GM21381 (cell line): ENCODE results near the gene CDH10.

Experiments
- ATAC-seq: cut with Tn5 transposase; IDR thresholded peaks from one replicate; pipeline ENCODE4 v1.9.1; 2021; ENCODE audit warnings: mild to moderate bottlenecking, moderate library complexity; ENCODE audit not compliant: unreplicated experiment

Gene CDH10

DNA sequence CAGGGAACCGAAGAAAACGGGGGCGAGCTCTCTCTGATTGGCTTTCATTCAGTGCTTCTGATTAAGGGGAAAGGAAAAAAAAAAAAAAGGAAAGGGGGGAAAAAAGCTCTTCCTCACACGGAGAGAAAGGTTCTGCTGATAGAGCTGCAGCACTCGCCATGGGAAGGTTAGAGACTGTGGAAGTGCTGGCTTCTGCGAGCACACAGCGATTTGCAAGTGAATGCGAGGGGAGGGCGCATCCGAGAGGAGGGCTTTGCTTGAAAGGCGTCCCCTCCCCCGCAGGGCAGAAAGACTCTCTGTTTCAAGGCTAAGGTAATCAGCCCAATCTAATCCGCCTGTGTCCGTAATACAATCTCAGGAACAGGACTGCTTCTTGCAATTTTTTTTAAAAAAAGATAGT lies at the start of gene CDH10:
Gene CDH10 (minus strand): TSS at position 218 of the 400 bp plus-strand sequence. CDS start 51,488 bp downstream, outside the sequence.
- no peak for ATAC-seq

DNA sequence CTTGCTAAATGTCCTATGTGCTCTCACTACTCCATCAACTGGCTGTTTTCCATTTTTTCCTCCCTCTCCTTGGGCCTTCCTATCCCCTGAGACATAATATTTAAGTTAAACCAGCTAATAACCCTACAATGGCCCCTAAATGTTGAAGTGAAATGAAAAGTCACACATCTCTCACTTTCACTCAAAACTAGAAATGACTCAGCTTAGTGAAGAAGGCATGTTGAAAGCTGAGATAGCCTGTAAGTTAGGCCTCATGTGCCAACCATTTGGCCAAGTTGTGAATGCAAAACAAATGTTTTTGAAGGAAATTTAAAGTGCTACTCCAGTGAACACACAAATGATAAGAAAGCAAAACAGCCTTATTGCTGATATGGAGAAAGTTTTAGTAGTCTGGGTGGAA lies 48.8 kb upstream of the CDH10 start:
- ATAC-seq: no peak

DNA sequence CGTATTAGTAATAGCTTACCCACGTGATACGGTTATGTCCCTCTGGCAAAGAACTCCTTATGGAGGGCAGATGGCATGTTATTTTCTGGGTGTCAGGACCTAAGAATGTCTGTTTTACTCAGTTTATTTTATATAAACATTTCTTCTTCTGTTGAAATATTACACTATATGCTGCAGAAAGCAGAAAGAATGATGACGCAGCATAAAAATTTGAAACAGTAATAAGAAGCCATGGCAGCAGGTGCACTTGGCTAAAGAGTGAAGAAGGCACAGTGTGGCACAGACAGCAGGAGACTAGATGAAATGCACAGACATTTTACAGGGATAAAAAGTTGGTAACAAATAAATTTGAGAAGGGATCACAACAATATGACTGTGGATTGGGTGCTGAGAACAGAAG lies 46.3 kb upstream of the CDH10 start:
- no peak for ATAC-seq

DNA sequence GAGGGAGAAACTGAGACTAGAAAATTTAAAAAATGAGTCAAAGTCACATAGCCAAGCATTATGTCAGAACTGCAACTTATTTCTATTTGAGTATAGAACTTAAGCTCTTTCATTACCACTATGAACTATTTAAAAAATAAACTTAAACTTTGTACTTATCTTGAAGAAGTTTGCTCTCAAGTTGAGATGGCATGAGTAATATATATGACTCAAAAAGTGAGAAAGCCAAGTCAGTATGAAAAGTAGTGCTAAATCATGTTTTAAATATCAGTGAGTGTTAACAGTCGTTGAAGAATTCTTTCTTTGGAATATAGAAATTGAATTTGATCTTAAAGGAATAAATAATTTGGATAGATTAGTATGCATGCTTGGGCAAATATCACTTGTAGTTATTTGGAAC lies 36.3 kb upstream of the CDH10 start:
- no peak for ATAC-seq

DNA sequence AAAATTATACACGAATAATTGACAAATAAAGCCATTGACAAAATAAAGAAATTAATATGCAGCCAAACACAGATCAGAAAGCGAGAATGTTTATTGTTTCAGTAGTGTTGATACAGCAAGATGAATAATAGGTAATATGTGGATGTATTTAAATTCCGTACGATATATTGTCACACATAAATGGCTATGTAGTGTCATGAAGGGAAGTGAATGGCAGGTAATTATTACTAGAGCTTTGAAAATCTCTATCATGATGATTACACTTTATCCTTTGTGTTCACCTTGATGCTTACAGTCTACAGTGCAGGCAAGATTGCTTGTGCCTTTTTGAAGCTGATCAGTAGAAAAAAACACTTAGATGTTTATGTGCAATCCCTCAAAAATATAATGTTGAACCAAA lies 23.3 kb upstream of the CDH10 start:
- ATAC-seq: no peak

DNA sequence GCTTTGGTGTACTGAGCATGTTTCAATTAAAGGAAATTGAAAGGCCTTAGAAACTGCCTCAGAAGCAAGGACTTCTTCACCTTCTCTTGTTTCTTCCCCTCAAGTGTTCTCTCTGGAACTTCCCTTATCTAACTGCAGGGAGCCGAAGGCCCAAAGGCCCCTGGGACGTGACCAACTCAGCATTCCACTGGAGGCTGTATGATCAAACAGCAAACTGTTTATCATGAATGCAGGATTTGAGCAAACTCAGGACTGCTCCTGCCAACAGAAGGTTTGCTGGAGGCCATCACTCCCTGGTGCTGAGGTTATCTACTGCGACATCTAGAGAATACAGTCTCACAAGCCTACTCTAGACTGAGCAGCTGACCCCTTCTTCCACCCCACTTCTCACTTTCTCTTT lies 4.8 kb upstream of the CDH10 start:
- no peak for ATAC-seq

DNA sequence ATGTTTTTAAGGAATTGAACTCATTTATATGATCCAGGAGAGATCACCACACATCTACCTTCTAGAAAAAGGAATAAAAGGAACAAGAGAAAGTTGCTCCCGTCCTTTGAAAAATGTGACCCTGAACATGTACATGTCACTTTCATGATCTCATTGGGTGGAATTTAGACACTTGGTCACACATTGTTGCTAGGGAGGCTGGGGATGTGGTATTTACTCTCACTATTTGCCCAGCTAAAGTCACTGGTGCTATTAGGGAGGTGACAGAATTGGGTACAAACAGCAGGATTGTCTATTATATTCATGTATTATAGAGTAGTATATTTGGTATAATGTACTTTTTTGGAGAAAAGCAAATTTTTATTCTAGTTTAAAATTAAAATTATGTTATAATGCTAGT lies 2.1 kb upstream of the CDH10 start:
- ATAC-seq: no peak

DNA sequence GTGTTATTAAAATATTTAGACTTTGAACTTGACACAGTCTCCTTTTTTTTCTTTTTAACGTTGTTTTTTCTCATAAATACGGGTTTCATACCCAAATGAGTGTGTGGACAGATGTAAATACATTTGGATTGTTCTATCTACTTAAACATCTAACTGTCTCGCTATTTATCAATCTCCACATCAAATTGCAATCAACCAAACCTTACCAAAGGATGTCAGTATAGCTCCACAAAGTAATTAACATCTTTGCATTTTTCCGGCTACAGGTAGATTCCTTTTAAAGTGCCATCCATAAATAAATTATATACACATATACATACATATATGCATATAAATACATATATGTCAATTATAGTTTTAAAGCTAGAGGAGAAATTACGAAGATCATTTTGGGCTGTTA lies 705 bp upstream of the CDH10 start:
- no peak for ATAC-seq

DNA sequence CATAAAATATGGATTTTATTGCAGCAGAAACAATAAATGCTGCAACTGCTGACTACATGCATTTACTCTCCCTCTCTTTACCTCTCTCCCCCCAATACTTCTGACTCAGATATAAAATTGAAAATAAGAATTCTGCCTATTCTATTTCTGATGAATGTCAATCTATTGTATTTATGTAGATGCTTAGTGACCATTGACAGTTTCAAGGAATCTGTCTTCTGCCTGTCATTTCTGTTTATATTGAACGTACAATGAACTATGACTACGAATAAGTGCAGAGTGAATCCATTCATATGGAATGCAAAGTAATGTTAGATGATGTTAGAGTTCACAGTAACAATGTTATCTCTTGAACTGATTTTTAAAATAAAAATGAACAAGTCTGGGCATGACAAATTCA lies 898 bp downstream of the CDH10 start:
- ATAC-seq: no peak

DNA sequence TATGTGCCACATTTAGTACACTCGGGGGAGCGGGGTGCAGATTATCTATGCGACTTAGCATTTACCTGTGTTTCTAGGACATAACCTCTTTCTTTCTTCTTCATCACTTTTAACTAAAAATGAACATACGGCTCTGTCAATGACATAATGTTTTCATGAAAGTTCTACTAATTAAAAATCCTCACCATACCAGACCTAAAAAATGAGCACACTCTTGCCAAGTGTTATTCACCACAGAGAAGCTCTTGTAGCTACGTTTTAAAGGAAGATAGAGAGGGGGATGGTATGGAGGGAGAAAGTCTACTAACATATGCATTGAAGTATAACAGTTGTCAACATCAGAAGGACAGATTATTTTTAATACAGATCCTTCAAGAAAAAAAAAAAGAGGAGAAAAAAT lies 1.6 kb downstream of the CDH10 start:
- ATAC-seq: no peak

DNA sequence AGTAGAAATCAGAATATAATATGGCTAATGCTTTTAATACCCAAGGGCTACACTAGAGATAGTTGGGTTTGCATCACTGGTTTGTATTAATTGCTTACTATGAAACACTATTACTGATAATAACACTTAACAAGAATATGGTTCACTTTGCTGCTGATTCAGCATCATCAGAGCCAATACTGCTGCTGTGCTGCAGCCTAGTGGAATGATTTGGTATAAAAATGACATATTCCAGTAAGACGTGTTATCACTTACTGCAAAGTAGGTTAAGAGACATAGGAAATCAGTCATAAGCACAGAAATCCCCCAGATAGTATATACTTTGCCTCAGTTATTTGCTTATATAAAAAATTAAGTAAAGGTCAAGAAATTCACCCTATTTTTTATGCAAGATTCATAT lies 2.8 kb downstream of the CDH10 start:
- no peak for ATAC-seq

DNA sequence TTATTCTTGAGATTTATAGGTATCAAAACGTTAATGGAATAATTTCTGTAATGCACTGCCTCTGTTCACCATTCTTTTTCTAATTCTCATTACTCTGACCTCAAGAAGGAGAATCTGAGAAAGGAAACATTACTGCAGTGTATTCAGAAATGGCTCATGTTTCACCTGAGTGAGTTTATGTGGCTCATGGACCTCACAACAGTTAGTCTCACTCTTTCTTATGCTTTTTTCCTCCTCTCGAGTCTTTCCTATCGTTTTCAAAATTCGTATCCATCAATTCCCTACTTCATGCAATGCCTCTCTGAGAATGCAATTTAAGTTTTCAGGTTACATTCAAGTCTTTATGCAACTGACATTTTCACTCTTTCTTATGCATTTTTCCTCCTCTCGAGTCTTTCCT lies 9.6 kb downstream of the CDH10 start:
- ATAC-seq: no peak

DNA sequence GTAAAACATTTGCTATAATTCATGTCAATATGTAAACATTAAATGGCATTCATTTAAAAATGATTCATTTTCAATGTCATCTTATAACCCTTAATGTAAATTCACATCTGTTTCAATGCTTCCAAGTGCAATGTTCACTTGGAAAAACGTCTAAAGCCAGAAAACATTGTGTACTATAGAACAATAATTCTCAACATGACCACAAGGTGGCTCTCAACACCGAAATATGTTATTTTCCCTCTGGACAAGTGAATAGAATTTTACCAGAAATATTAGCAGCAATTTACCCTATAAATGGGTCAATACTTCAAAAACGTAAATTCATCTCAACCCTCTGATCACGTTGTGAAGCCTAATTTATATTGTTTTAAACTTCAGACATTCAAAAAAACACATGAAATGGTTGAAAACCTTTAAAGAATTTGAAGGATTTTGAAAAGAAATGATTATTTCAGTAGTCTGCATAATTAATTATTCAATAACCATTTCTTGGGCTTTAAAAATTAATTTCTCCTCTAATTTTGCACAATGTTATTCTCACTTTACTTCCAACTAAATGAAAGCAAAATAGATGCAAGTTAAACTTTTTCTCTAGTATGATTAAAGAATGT lies 11.0 kb downstream of the CDH10 start:
- no peak for ATAC-seq

DNA sequence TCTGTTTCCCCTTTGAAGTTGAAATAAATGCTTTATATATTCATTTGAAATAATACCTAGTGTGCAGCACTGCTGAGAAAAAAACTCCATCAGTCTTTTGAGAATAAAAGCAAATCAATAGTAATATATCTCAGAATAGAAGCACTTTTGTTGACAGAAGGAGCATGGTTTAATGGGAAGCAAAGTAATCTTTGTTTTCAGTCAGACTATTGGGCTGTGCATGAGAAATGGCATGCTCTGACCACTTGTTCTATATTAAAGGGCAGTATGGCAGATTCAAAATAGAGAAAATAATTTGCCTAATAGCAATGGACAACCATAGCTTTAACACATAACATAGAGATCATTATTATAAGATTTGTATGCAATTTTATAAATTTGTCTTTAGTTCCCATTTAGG lies 12.4 kb downstream of the CDH10 start:
- no peak for ATAC-seq

DNA sequence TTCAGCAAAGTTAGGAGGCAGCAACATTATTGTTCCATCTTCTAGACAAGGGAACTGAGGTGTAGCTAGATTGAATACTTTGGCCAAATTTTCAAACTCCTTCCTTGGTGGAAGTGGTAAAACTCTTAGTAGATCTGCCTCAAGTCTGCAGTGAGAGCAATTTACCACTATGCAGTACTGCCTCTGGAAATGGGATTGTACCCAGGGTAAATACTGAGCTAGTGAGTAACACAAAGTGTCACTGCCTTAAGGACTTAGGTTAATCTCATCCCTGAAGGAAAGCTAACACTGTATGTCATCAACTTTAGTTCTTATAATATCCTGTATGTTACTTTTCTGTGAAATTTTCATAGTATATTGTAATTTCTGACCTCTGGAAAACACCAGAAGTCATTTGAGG lies 13.9 kb downstream of the CDH10 start:
- no peak for ATAC-seq

DNA sequence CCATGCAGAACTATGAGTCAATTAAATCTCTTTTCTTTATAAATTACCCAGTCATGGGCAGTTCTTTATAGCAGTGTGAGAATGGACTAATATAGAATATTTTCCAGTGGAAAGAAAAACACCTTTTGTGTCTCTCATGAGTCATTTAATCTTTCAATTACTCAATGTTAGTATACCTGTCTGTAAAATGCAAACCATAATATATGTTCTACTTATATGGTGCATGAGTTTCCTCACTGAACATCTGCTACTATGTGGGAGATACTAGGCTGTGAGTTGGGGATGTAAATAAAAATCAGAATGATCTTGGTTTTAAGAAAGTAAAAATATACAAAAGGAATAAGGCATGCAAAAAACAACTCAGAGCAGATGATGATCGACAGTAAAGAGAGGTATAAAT lies 15.0 kb downstream of the CDH10 start:
- ATAC-seq: no peak

DNA sequence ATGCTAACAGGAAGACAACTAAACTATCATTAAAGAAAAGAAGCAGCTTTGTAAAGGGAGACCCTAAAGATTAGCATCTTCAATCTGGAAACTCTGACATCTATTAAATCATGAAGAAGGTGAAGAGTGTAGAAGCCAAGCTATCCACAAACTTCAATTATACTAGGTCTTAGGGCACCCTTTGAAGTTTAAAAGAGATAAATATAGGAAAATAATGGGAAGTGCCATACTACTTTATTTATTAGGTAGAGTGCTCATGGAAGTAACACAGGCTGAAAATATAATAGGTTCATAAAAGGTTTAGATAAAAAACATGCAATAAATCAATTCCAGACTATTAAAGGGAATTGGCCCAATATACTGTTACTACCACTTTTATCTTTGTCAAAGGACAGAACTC lies 19.9 kb downstream of the CDH10 start:
- ATAC-seq: no peak

DNA sequence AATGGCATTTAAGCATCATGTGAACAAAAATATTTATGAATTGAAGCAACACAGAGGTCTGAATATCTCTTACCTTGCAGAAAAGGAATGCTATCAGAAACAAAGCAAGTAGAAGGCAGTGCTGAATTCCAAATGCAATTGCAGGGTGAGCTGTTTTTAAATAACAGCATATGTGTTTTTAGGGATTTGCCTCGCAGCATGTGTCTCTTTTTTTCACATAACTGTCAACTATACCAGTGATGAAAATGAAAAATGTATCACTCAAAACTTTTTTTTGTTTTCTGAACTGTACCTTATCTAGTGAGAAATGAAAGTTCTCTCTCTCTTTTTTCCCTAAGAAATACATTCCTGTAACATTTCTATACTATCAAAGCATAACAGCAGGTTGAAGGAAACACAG lies 21.2 kb downstream of the CDH10 start:
- no peak for ATAC-seq

DNA sequence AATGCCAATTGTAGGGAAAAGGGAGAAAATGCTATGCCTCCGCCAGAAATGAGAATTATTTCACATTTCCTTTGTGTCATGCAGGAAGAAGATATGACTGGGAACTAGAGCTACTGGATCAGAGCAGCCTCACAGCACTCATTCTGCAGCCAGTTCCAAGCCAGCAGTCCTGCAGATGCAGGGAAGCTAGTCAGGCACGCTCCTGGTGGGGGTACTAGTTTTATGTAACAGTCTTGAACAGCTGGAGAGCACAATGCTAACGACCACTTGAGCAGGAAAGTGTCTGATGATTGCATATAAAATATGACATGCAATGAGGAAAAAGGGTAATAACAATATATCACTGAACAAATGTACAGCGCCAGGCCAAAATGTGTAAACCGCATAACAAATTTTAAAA lies 21.7 kb downstream of the CDH10 start:
- ATAC-seq: no peak

DNA sequence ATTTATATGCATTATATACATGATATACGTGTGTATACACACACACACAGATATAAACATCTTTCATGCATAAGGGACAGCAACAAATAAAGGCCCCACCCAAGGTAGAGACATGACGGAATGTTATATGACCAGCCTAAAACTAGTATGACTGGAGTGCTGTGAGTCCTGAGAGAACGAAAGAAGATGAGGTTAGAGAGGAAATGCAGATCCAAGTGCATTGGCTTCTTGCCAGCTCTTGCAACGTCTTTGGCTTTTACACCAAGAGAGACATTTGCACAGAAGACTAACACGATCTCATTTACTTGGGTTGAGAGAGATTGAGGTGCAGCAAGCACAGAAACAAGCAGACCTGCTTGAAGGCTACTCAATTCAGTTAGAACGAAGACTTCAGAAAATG lies 23.0 kb downstream of the CDH10 start:
- ATAC-seq: no peak

DNA sequence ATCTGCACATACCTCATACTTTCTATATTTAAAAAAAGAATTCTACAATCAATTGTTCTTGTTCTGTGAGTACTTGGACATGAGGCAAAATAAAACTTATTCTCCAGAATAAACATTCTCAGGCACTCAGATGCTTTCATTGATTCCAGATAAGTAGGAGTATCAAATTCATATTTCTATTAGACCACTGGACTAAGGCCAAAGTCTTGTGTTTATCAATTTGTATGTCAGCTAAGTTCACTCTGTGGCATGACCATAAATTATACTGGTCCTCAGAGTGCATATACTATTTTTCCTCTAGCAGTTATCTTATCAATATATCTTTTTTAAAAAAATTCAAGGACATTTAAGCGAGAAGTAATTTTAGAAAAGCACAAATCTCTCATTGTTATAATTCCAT lies 28.2 kb downstream of the CDH10 start:
- ATAC-seq: no peak

DNA sequence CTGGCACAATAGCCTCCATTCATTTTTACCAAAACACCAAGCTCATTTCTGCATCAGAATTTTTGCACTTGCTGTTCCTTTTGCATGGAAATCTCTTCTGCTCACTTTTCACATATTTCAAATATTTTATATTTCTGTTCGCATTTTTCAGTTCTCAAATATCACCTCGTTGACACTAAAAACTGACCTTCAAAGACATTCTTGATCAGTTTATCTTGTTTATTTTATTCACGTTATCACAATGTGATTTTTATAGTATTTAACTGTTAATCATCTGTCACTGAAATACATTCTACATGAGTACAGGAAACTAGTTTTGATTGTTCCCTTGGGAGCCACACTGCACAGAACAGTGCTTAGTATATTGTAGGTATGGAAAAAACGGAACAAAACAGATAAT lies 29.6 kb downstream of the CDH10 start:
- ATAC-seq: no peak

DNA sequence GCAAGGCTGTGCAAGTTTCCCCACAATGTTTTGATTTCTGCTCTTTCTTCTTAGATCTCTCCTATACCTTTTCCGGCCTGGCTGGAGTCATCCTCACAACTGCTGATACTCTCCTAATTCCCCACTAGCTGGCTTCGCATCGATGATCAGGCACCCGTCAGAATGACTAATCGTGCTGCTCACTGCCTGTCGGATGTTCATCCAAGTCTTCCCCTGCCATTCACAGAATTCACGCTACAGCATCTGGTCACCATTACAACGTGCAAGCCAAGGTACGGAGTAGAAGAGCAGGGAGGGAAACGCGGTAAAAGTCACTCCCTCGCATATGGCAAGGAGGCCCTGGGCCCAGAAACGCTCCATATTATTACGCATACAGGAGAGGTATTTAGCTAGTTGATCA lies 35.1 kb downstream of the CDH10 start:
- no peak for ATAC-seq

DNA sequence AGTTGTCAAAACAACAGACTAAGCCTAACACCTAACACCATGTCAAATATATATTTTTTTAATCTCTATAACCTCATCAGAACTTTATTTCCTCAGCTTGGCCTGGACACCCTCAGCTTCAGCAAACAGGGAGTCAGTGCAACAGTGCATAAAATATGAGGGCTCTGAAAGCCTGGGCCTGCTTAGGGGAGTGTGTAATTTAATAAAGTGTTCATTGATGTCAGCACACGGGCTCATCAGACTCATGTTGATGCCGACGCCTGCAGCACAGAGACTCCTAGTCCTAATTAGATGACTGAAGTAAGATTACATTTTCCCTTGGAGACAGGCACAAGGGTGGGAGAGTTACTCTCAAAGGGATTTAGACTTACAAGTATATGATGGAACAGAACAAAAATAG lies 37.8 kb downstream of the CDH10 start:
- ATAC-seq: no peak
